ENCODE data around the gene ANTKMT.

- no peak for TF ChIP-seq CTCF (IDR thresholded peaks at IDR 0.05)
- no peak for TF ChIP-seq POLR2A (IDR thresholded peaks at IDR 0.05)
Observed at GRCh38 chr16:764184-764750, 43.3 kb downstream of the ANTKMT start.
